Coronary artery (tissue), 2 donors: ENCODE results near the gene FREY1.
A peak's percentile ranks its signal among the peaks of the same experiment; 100 is the strongest.

Experiments
- DNase-seq: peaks from one replicate; pipeline ENCODE4 v3.0.0-alpha.2; 2017; ENCODE audit warnings: low spot score
- H3K27ac ChIP-seq, 2 donors: fragments of 200-600 bp; sonication (generic); one replicate each; pipeline ENCODE4 v1.5.1; 2016 to 2019
- H3K4me3 ChIP-seq: fragments of 200-600 bp; sonication (generic); 2 replicates; pipeline ENCODE4 v1.5.1; 2016; ENCODE audit warnings: mild to moderate bottlenecking, moderate library complexity
- TF ChIP-seq, protein P1 (sequence below): fragments of 200-600 bp; sonication (generic); IDR thresholded peaks from one replicate; pipeline ENCODE4 v1.5.1; 2019; ENCODE audit warnings: antibody characterized with exemption

The FREY1 gene

DNA sequence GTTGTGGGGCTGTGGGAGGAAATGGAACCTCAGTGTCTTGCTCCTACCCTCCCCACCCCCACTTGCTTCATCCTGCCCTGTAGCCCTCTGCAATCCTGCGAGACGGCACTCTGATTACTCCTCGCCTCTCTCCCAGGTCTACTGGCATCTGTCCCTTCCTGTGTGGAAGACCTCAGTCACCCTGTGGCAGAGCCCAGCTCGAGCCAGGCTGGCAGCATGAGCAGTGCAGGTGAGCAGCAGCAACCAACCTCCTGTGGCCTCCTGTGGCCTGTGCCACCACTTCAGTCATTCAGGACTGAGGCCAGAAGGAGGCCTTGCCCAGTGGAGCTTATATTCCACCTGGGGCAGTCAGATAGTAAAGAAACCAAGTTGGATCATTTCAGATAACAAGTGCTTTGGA is 36.4 kb downstream of the FREY1 start:
- H3K4me3 ChIP-seq = no peak overlapping the region
- no peak for DNase-seq
- TF ChIP-seq, protein P1, sequence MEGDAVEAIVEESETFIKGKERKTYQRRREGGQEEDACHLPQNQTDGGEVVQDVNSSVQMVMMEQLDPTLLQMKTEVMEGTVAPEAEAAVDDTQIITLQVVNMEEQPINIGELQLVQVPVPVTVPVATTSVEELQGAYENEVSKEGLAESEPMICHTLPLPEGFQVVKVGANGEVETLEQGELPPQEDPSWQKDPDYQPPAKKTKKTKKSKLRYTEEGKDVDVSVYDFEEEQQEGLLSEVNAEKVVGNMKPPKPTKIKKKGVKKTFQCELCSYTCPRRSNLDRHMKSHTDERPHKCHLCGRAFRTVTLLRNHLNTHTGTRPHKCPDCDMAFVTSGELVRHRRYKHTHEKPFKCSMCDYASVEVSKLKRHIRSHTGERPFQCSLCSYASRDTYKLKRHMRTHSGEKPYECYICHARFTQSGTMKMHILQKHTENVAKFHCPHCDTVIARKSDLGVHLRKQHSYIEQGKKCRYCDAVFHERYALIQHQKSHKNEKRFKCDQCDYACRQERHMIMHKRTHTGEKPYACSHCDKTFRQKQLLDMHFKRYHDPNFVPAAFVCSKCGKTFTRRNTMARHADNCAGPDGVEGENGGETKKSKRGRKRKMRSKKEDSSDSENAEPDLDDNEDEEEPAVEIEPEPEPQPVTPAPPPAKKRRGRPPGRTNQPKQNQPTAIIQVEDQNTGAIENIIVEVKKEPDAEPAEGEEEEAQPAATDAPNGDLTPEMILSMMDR = no peak

GRCh38 chr11:45869551-45869950 is 37.5 kb downstream of the FREY1 start:
- no peak overlapping the region for H3K27ac ChIP-seq
- TF ChIP-seq, protein P1 = no peak
- DNase-seq = peak; percentile 57
- H3K4me3 ChIP-seq = no peak overlapping the region

More for the DNA sequence above, 36.4 kb downstream of the FREY1 start:
- no peak overlapping the region for H3K27ac ChIP-seq

DNA sequence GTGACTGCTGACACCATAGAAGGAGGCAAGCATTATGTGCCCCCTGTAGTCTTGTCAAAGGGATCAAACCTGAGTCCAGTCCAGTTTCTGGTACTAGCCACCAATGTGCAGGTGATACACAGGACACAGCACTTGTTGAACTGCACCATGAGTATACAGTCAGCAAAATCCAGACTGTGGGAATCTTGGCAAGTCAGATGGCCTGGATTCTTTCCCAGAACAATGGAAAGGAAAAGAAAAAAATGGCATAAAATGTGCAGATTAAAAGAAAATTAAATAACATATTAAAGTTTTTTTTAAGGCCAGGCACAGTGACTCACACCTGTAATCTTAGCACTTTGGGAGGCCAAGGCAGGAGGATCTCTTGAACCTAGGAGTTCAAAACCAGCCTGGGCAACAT is 43.0 kb downstream of the FREY1 start:
- no peak for DNase-seq
- Histone ChIP-seq H3K4me3 (no peak overlapping the region), H3K27ac (no peak overlapping the region)
- TF ChIP-seq, protein P1 = no peak

DNA sequence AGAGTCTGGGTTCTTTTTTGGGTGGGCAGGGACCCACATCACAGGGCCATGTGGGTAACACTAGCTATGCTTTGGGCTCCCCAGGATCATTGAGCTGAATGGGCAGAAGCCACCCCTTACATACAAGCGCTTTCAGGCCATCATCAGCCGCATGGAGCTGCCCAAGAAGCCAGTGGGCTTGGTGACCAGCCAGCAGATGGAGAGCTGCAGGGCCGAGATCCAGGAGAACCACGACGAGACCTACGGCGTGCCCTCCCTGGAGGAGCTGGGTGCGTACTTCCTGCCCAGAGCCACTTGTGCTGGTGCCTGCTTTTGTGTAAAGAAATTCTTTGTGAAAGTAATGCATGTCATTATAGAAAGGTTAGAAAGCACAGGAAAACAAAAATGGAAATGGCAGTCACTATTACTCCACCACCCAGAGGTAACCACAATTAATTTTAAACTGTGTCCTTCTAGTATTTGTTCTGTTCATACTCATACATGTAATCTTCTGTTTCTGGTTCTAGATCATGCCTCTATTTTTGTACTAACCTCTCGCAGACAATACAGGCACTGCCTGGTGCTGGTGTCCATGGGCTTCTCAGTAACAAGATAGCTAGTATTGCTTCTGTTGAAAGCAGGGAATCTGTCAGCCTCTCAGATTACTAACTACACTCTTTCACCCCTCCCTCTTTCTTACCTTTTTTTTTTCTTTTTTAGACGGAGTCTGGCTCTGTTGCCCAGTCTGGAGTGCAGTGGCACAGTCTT is 46.1 kb downstream of the FREY1 start:
- TF ChIP-seq, protein P1 = no peak
- H3K27ac ChIP-seq = peak overlapping the region; percentile 75 to 88
- no peak overlapping the region for H3K4me3 ChIP-seq
- DNase-seq = no peak

GRCh38 chr11:45860348-45860747 is 46.7 kb downstream of the FREY1 start:
- DNase-seq = no peak
- TF ChIP-seq, protein P1 = no peak
- Histone ChIP-seq H3K27ac (peak overlapping the region; percentile 75 to 88), H3K4me3 (no peak overlapping the region)

- TF ChIP-seq, protein P1 = no peak
These were observed 47.4 kb downstream of the FREY1 start for GRCh38 chr11:45859661-45860140.

DNA sequence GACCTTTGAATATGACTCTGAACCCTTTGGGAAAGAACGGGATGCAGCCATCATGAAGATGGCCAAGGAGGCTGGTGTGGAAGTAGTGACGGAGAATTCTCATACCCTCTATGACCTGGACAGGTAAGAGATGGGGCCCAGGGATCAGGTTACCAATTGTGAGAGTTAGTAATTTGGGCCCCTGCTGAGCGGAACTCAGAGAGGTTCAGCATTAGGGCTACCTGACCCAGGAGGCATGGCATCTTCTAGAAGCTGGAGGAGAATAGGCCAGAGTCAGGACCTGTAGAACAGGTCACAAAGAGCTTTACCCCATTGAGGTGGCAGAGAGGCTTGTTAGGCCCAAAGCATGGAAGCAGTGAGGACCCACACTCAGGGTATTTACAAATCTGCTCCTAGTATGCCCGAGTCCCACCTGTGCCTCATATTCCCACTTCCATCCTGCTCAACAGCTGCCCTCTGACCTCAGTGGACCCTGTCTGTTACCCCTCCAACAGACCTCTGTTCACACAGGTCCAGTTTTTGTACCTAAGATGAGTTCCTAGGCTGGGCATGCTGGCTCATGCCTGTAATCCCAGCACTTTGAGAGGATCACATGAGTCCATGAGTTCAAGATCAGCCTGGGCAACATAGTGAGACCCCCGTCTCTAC is 48.2 kb downstream of the FREY1 start:
- TF ChIP-seq, protein P1 = no peak
- Histone ChIP-seq H3K27ac (peak overlapping the region; percentile 75 to 88), H3K4me3 (no peak overlapping the region)
- DNase-seq = no peak

More at GRCh38 chr11:45859661-45860140, 47.4 kb downstream of the FREY1 start:
- Histone ChIP-seq H3K27ac (peak overlapping the region; percentile 75 to 88), H3K4me3 (peak overlapping the region; percentile 27)
- DNase-seq = peak; percentile 95
